NCI-H460 (cell line): ENCODE results near the gene CEP135. TPM values are rescaled to one million over a fixed set of nuclear protein-coding genes. Genes with fewer than 3 reads are reported as not detected.
"Not testable (repeated sequence)": the region's sequence is repeated elsewhere in the genome, so short reads cannot be mapped to it uniquely, and the experiment has no call there.

Source experiments
- DNase-seq: peaks from one replicate; pipeline ENCODE4 v3.0.0-alpha.2; 2016; ENCODE audit warnings: low read depth; ENCODE audit errors: extremely low read depth
- total RNA-seq: library from RNA; depleted of rRNA; stranded (reverse); fragments of >200 nt; shearing (Covaris generic); gene quantifications from 2 replicates; pipeline ENCODE4 v1.2.3, GENCODE V29; 2014

Gene CEP135
- total RNA-seq, 1 experiment from 2014 or later, result 7.6 TPM

DNA sequence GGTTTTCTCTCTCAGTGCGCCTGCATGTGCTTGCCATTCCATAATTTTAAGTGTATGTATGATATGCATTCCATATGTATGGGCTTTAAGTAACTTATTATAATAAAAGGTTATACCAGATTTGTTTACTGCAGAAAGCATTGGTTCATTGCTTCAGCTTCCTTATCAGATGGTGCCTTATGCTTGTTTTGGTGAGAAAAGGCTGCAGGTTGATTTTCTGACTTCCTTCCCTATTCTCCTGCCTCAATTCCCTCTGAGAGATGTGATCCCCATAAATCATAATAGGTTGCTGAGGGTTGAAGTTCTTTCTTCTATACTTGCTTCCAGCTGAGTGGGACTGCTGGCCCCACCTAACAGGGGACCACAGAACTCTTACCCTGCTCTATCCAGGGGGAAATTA, 10.3 kb upstream of the CEP135 start:
- DNase-seq, result no peak

DNA sequence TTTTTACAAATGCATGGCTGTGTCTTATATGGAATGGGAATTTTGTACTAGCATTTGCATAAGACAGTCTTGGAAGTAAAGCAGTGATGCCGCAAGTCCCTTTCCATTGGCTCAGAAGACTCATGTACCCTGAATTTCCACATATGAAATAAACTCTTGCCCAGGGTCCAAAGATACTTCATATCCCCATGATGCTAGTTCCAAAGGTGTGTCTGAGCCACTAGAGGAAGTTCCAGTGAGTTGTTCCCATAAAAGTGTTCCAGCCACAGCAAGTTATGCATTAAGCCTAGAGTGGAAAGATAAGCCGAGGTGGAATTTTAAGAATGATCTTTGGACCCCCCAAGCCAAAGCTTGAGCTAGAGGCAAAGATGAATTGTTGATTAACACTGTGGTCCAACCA, 9.3 kb upstream of the CEP135 start:
- no peak for DNase-seq

DNA sequence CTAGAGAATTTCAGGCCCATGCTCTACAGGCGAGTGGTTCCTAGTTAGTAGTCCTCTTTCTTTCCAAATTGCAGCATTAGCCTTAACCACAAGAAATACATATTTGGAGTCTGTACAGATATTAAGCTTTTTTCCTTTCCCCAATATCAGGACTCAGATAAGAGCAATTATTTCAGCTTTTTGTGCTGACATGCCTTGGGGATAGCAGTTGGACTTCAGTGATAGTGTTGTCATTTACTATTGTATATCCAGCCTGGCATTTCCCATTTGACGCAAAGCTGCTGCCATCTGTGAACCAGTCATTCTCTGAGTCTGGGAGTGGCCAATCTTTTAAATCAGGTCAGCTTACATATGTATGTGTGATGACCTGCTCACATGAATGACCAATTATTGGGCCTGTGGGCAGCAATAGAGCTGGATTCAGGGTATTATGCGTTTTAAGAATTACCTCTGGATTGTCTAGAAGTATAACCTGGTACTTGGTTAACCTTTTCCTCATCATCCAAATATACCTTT, 6.8 kb upstream of the CEP135 start:
- DNase-seq, result no peak

DNA sequence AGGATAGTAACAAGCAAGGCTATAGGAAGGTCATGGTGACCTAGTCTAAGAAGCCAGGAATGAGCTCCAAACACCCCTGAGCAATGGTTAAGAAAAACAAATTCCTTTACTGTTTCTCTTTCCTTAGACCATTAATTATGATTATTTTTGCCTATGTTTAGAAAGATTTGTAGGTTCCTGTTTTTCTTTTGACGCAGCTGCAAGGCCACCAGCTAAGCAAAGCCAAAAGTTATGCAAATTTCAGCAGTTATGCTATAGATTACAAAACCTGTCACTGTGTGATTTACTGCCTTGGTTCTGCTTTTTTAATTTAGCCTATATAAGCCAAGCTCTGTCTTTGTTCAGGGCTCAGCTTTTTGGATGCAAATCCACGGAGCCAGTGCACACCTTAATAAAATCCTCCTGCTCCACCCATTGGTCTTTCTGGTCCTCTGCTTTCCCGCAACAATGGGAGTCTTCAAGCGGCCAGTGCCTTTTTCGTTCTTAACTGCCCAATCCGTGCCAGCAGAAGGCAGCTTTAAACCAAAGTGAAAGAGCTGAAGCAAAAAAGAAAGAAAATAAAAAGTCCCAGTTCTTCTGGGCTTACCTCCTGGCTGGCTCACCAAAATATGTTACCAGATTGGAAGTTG, 1.4 kb upstream of the CEP135 start:
- DNase-seq, result no peak

DNA sequence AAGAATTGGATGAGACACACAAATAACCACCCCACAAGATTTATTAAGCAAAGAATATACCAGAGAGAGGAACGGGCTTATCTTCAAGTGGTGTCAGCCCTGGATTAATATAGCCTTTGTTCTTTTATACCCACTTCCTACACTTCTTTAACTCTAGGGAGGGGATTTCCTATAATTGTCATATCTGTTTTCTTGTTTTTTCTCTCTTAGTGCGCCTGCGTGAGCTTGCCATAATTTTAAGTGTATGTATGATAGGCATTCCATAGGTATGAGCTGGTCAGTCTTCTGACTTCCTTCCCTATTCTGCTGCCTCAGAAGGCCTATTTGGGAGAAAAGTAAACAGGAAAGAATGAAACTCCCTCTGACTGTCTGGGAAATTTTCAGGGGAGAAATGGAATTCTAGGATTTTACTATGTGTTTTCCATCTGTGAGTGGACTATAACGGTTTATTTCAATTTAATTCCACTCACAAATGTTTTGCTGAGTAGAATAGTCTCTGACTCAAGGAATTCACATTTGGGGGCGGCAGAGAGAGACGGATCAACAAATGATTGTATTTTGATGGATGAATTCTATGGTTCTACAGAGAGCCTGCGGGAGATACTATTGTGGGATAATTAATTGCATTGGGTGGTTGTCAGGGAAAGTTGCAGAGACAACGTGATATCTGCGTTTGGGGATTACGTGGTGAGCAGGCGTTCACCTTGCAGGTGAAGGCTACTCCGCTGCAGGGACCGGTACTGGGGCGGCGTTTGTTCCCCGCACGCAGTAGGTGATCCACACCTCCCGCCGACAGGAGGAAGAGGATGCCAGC, 626 bp upstream of the CEP135 start:
- peak; percentile 62 for DNase-seq

DNA sequence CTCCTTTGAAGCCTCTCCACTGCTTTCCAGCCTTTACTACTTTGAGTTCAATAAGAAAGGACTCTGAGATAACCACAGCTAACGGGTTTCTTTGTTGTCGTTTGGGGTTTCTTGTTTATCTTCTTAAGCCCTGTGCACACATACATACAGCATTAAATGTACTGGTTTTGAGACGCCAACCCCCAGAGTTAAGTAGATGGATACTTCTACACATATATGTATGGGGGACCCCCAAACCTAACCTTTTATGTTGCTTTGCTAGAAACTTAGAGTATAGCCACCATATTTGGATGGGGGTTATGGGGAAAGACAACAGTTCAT, 697 bp downstream of the CEP135 start:
- no peak for DNase-seq

DNA sequence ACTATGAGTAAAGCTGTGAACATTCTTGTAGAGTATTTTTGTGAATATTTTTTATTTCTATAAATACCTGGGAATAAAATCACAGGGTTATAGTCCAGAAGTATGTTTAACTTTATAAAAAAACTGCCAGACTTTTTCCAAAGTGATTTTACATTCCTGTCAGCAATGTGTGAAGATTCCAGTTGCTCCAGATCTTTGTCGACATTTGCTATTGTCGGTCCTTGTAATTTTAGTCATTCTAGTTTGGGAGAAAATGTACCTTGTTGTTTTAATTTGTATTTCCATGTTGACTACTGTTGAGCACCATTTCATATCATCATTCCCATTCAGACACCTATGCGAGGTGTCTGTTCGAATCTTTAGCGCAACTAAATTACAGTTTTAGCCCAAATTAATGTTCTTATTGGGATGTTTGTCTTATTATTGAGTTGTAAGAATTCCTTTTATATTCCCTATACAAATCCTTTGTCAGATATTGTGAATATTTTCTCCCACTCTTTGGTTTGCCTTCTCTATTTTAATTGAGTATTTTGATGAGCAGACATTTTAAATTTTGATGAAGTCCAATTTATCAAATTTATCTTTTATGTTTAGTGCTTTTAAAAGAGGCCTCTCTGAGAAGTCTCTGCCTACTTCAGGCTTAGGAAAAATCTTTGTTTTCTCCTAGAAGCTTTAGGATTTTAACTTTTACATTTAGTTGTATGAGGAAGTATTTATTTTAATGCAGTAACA, 2.6 kb downstream of the CEP135 start:
- DNase-seq, result no peak

DNA sequence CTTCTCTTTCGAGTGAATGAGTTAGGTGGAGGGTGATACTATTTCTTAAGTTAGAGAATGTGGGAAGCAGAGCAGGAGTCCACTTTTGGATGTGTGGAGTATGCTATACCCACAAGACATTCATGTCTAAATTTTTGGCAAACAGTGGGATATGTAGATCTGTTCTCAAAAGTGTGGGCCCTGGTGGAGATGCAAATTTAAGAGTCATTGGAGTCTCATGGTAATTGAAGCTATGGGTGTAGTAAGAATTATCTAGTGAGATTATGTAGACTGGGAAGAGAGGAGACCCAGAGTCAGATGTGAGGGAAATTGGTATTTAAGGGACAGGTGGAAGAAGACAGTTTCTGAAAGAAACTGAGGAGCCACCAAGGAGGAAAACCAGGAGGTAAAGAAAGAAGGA, 7.0 kb downstream of the CEP135 start:
- no peak for DNase-seq

DNA sequence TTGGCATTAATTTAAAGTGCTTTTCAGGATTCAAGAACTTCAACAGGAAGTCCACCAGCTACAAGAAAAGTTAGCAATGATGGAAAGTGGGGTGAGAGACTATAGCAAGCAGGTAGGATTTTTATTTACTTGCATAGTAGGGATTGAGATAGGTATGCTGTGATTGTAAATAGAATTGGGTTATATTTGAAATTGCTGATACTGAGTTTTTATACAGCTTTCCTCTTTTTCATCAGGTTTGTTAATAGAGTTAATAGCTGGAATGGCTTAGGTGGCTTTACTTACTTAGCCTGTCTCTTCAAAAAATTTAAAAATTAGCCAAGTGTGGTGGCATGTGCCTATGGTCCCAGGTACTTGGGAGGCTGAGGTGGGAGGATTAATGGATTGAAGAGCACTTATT, 10.9 kb downstream of the CEP135 start:
- no peak for DNase-seq

DNA sequence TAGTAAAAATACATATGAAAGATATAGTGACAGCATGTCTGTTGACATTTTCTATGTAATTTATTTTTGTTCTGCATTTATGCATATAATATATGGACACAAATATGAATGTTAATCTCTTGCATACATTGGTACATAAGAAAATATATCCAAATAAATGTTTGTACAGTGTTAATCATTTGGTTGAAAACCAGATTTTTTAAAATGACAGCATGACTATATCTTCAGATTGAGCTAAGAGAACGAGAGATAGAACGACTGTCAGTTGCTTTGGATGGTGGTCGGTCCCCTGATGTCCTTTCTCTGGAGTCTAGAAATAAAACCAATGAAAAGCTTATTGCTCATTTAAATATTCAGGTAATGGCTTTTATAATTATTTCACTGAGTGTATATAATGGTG, 15.3 kb downstream of the CEP135 start:
- no peak for DNase-seq

DNA sequence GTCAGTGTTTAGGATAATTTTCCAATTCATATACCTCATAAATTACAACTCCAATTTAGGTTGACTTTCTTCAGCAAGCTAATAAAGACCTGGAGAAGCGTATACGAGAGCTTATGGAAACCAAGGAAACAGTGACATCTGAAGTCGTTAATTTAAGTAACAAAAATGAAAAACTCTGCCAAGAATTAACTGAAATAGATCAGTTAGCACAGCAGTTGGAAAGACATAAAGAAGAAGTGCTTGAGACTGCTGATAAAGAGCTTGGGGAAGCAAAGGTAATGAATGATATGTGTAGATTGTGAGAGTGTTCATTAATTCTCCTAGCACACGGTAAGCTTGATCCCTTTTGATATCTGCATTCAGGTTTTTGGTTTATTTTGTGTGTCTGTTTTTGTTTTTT, 16.8 kb downstream of the CEP135 start:
- no peak for DNase-seq

DNA sequence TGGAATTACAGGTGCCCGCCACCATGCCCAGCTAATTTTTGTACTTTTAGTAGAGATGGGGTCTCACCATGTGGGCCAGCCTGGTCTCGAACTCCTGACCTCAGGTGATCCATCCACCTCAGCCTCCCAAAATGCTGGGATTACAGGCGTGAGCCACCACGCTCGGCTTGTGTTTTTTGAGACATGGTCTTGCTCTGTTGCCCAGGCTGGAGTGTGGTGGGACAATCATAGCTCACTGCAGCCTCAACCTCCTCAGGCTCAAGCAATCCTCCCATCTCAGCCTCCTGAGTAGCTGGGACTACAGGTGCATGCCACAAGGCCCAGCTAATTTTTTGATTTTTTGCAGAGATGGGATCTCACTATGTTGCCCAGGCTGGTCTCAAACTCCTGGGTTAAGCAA, 17.6 kb downstream of the CEP135 start:
- not testable (repeated sequence) for DNase-seq

DNA sequence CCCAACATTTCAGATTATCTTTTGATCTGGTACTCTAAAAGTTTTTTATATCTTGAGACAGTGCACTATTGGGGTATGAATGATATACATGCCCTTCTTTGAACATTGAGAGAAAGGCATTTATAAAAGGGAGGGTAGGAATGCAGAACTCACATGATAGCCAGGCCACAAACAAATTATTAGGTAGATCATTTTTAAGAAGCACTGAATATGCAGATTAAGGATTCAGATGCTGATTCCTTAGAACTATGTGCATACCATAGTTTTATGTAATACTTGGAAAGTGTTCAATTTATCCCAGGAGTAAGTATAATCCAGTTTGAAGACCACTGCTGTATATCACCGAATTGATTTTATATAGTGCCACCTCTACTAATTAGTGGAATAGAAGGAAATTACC, 18.6 kb downstream of the CEP135 start:
- DNase-seq, result no peak

DNA sequence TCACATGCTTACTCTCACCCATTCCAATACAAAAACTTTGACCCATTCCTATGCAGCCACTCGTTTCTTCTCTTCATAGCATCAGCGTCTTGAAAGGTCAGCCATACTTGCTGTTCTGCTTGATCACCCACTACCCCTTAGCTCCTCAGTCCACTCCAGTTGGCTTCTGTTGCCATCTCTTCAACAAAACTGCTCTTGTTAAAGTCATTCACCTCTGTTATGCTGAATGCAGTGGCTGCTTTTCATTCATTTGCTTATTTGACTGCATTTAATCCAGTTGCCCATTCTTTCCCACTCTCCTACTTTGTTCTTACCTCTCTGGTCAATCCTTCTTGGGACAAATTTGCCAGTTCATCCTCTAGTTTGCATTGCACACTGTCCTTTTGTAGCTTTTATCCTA, 24.9 kb downstream of the CEP135 start:
- DNase-seq, result no peak

DNA sequence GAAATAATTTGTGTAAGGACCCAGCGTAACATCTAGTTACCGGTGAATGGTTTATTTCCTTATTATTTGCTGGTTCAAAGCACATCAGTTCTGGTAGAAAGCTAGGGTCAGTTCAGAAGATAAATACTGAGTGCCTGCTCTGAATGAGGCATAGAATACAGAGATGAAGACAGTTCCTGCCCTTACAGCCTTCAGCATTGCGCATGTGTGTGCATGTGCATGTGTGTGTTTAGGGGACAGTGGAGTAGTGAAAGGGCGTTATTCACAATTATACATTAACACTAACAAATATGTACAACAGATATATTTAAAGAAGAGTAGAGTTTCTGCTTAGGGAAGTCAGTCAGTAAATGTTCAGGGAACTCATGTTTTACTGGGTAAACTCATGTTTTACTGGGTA, 29.1 kb downstream of the CEP135 start:
- no peak for DNase-seq

DNA sequence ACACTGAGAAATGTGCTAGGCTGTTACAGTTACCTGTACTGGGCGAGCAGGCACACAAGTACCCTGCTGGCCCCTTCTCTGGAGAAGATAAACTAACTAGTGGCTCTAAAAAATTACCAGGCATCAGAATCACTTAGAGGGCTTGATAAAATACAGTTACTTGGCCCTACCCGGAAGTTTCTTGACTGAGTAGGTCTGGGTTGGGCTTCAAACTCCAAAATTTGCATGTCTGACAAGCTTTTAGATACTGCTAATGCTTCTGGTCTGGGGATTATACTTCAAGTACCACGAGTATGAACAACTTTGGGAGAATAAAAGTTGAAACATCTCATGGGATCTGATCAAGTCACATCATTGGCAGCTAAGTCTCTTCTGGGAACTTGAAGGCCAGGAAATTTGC, 30.8 kb downstream of the CEP135 start:
- DNase-seq, result no peak

DNA sequence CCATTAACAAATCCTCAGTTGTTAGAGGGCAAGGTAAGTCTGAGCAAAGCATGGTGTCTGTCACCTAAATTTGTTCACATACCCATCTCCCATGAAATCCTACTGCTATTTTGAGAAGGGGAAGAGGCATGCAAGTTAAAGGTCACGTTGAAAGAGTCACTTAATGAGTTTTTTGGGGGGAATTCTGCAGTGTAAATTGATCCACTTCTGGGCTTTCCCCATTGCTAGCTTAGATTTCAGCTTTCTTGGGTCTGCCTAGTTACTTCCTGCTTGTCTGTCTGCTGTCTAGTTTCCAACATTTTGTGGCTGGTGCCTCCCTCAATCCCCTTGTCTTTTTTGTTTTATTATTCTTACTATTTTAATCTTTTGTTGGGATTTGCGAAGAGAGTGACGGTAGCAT, 32.0 kb downstream of the CEP135 start:
- no peak for DNase-seq

DNA sequence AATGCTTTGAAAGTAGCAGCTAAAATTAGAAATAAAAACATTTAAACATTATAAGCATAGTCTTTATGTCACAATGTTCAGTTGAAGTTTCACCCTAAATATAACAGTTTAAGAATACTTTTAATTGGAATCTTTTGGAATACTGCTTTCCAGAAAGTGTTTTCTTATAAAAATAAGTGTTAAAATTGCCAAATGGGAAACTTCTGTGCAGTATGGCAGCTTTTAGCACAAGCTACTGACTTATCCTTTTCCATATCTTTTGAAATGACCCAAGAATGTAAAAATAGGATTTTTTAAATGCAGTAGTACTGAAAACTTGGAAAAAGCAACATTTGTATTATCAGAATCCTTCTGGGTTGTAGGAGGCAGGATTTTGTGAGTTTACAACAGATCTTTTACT, 34.2 kb downstream of the CEP135 start:
- no peak for DNase-seq

DNA sequence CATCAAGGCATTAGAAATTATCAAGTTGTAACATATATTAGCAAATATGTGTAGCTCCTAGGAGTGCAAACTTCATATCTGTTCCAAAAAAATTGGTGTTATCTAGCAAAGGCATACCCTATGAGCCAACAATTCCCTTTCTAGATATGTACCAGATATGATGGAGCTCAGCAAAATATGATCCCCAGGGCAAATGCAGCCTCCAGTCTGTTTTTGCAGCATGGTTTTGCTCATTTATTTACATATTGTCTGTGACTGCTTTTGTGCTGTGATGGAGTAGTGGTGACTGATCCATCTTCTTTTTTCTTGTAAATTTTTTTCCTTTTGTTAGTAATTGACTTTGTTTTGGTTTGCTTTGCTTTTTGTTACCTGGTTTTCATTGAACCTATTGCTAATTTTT, 41.0 kb downstream of the CEP135 start:
- DNase-seq, result no peak

DNA sequence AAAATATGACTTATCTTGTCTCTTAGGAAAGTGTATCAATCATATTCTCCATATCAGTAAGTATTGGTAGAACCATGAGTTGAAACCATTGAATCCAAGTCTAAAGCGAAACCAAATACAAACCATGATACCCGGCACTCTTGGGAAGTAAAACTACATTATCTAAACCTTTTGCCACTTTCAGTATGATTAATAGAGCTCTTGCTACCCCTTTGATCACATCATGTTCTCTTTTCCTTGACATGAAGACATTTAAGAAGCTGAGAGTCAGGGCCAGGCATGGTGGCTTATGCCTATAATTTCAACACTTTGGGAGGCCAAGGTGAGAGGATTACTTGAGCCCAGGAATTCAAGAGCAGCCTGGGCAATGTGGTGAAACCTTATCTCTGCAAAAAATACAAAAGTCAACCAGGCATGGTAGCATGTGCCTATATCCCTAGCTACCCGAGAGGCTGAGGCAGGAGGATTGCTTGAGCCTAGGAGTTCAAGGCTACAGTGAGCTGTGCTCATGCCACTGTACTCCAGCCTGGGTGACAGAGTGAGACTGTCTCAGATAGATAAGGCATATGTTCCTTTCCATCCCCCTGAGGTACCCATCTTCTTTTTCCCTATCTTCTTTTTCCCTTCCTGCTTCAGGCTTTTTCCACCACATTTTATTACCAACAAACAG, 45.4 kb downstream of the CEP135 start:
- no peak for DNase-seq

DNA sequence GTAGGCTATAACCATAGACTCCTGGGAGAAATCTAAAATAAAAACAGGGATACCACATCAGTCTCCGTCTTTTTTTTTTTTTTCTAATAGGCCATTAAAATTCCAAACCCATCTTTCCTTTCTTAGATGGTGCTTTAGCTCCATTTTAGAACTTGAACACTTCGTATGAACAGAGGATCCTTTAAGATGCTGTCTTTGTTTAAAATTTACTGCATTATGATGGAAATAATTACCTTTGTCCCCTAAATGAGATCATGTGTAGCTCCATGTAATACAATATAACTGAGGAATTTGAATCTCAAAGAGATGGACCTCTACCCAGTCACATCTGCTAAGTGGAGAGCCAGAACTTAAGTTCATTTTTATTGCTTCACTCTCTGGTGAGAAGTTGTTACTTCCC, 47.9 kb downstream of the CEP135 start:
- no peak for DNase-seq
